Thyroid gland (tissue), 4 donors: ENCODE measurements around the gene DHDH.

Experiments
- CTCF ChIP-seq, 6 experiments: fragments of 200-600 bp in 3 of 6; fragments of 450-650 bp in 3 of 6; sonication (generic) in 3 of 6; IDR thresholded peaks; one replicate each; pipeline ENCODE4 v1.5.1; 2016 to 2019; ENCODE audit warnings: antibody characterized with exemption in 6 of 6, mild to moderate bottlenecking in 2 of 6, inconsistent platforms in 1 of 6, moderate library complexity in 1 of 6
- POLR2A ChIP-seq, 2 donors: fragments of 450-650 bp; IDR thresholded peaks; one replicate each; pipeline ENCODE4 v1.6.1; 2017; ENCODE audit warnings: antibody characterized with exemption in 2 of 2, mild to moderate bottlenecking in 2 of 2, moderate library complexity in 1 of 2

DNA sequence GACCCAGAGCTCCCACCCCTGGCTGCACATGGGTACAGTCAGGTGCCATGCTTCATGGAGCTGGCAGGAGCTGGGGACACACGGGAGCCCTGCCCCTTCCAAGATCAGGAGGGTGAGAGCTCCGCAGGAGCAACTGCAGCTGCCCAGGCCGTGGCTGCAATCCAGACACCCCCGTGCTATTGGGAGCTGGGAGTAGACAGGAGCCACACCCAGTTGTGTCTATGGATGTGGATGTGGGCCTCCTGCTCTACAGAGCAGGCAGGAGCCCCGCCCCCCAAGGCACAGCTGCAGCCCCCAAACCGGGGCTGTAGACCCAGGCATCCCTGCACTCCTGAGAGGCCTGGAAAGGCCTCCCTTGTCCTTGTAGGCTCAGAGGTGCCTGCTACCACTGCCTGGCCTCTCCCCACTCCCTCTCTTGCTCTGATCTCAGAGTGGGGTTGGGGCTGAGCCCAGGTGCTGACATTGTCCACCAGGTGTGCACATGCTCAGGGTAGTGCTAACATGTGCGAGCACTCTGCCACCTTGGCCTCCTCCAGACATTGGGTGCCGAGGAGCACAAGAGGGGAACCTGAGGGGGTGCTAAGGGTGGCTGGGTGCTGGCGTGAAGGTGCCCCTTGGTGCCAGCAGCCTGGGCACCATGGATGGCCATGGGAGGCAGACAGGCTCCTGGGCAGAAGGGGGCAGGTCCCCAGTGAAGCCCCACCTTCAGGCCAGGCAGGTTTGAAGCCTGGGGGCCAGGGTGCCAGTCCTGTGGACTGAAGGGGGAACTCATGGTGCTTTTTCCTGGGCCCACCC, 13.2 kb downstream of the DHDH start:
- TF ChIP-seq CTCF (IDR thresholded peaks at IDR 0.05) (no peak), POLR2A (IDR thresholded peaks at IDR 0.05) (no peak)
